ENCODE results near the gene KLF13.
"Not testable (repeated sequence)": the region's sequence is repeated elsewhere in the genome, so short reads cannot be mapped to it uniquely, and the experiment has no call there.

KLF13 gene

GRCh38 chr15:31347981-31348803 lies 21.6 kb downstream of the KLF13 start:
- no peak for DNase-seq

- DNase-seq = no peak
Measured at GRCh38 chr15:31349233-31350141, 22.9 kb downstream of the KLF13 start.

GRCh38 chr15:31350771-31351170 lies 24.1 kb downstream of the KLF13 start:
- no peak for DNase-seq

- DNase-seq = no peak
Measured at GRCh38 chr15:31352339-31352751, 25.7 kb downstream of the KLF13 start.

- no peak for DNase-seq
Measured at GRCh38 chr15:31352911-31353811, 26.5 kb downstream of the KLF13 start.

- DNase-seq = no peak
Measured at GRCh38 chr15:31353931-31354330, 27.3 kb downstream of the KLF13 start.

GRCh38 chr15:31356097-31356496 lies 29.5 kb downstream of the KLF13 start:
- DNase-seq = not testable (repeated sequence)

- no peak for DNase-seq
Measured at GRCh38 chr15:31357148-31357547, 30.5 kb downstream of the KLF13 start.

- DNase-seq = no peak
Measured at GRCh38 chr15:31358163-31358562, 31.5 kb downstream of the KLF13 start.

GRCh38 chr15:31358957-31359701 lies 32.5 kb downstream of the KLF13 start:
- DNase-seq = no peak

GRCh38 chr15:31359702-31360111 lies 33.1 kb downstream of the KLF13 start:
- DNase-seq = no peak

- no peak for DNase-seq
Measured at GRCh38 chr15:31360158-31360561, 33.5 kb downstream of the KLF13 start.

GRCh38 chr15:31360843-31361763 lies 34.5 kb downstream of the KLF13 start:
- peak; percentile 9 to 22 for DNase-seq

- DNase-seq = no peak
Measured at GRCh38 chr15:31361764-31362515, 35.3 kb downstream of the KLF13 start.

- DNase-seq = no peak
Measured at GRCh38 chr15:31362886-31363285, 36.3 kb downstream of the KLF13 start.

- DNase-seq = no peak
Measured at GRCh38 chr15:31364301-31365031, 37.8 kb downstream of the KLF13 start.

GRCh38 chr15:31365032-31365654 lies 38.5 kb downstream of the KLF13 start:
- no peak for DNase-seq

GRCh38 chr15:31365655-31366127 lies 39.1 kb downstream of the KLF13 start:
- peak; percentile 72 to 81 for DNase-seq

Data from AML-193 (cell line).